HG03432 (cell line): ENCODE measurements around the gene BAIAP2.
"Not testable (repeated sequence)": the region's sequence is repeated elsewhere in the genome, so short reads cannot be mapped to it uniquely, and the experiment has no call there.

Experiments
- ATAC-seq: cut with Tn5 transposase; IDR thresholded peaks from one replicate; pipeline ENCODE4 v1.9.1; 2021; ENCODE audit warnings: mild to moderate bottlenecking, moderate library complexity; ENCODE audit not compliant: unreplicated experiment

BAIAP2 gene

GRCh38 chr17:81000334-81000630 is 34.7 kb upstream of the BAIAP2 start:
- ATAC-seq = no peak

GRCh38 chr17:81000631-81001357 is 34.2 kb upstream of the BAIAP2 start:
- ATAC-seq = no peak

- no peak for ATAC-seq
Measured at GRCh38 chr17:81002013-81002384, 33.0 kb upstream of the BAIAP2 start.

GRCh38 chr17:81002409-81003361 is 32.3 kb upstream of the BAIAP2 start:
- no peak for ATAC-seq

- no peak for ATAC-seq
Measured at GRCh38 chr17:81003711-81004475, 31.1 kb upstream of the BAIAP2 start.

GRCh38 chr17:81006891-81007290 is 28.1 kb upstream of the BAIAP2 start:
- ATAC-seq = no peak

GRCh38 chr17:81008140-81008539 is 26.8 kb upstream of the BAIAP2 start:
- no peak for ATAC-seq

- no peak for ATAC-seq
Measured at GRCh38 chr17:81009136-81009535, 25.8 kb upstream of the BAIAP2 start.

- ATAC-seq = no peak
Measured at GRCh38 chr17:81010935-81011334, 24.0 kb upstream of the BAIAP2 start.

GRCh38 chr17:81011951-81012350 is 23.0 kb upstream of the BAIAP2 start:
- ATAC-seq = no peak

GRCh38 chr17:81012574-81013447 is 22.1 kb upstream of the BAIAP2 start:
- ATAC-seq = no peak

GRCh38 chr17:81013642-81014041 is 21.3 kb upstream of the BAIAP2 start:
- no peak for ATAC-seq

GRCh38 chr17:81015136-81015535 is 19.8 kb upstream of the BAIAP2 start:
- no peak for ATAC-seq

GRCh38 chr17:81016575-81016974 is 18.4 kb upstream of the BAIAP2 start:
- no peak for ATAC-seq

GRCh38 chr17:81017330-81017729 is 17.6 kb upstream of the BAIAP2 start:
- not testable (repeated sequence) for ATAC-seq

GRCh38 chr17:81018044-81018802 is 16.7 kb upstream of the BAIAP2 start:
- ATAC-seq = no peak

- no peak for ATAC-seq
Measured at GRCh38 chr17:81019563-81020442, 15.1 kb upstream of the BAIAP2 start.

GRCh38 chr17:81020443-81020766 is 14.5 kb upstream of the BAIAP2 start:
- no peak for ATAC-seq
